ENCODE measurements around the gene CDK8. TPM values are rescaled to one million over a fixed set of nuclear protein-coding genes. Genes with fewer than 3 reads are reported as not detected.

Gene CDK8
- total RNA-seq, 6 experiments from 2014 or later = 15.1 to 19.3 (median 17.4) TPM

DNA sequence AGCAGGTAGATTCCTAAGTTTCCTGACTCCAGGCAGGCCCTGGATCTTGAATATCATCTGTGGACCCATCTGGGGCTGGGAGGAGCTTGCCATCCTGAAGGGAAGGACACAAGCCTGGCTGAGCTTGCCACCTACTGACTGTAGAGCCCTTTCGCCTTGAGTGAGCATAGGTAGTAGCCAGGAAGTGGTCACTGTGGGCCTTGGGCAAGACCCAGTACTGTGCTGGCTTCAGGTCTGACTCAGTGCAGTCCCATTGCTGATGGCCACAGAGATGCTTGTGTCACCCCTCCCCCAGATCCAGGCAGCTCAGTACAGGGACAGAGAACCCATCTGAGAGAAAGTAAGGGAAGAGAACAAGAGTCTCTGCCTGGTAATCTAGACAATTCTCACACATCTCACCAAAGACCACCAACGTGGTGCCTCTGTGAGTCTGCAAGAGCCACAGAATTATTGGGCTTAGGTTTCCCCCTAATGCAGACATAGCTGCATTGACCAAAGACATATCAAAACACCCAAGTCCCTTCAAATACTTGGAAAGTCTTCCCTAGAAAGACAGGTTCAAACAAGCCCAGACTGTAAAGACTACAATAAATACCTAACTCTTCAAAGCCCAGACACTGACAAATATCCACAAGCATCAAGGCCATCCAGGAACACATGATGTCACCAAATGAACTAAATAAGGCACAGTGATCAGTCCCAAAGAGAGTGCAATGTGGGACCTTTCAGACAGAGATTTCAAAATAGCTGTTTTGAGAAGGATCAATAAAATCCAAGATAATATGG, 195.3 kb downstream of the CDK8 start:
- DNase-seq = peak; percentile 69
- H3K27ac Mint-ChIP-seq = peak overlapping the region; percentile 54; the same call in 1 of the 2 replicates
- H3K9me3 Mint-ChIP-seq = no peaks in the 10 kb centered on the region
- H3K4me3 Mint-ChIP-seq = no peak overlapping the region
- TF ChIP-seq, protein P1, sequence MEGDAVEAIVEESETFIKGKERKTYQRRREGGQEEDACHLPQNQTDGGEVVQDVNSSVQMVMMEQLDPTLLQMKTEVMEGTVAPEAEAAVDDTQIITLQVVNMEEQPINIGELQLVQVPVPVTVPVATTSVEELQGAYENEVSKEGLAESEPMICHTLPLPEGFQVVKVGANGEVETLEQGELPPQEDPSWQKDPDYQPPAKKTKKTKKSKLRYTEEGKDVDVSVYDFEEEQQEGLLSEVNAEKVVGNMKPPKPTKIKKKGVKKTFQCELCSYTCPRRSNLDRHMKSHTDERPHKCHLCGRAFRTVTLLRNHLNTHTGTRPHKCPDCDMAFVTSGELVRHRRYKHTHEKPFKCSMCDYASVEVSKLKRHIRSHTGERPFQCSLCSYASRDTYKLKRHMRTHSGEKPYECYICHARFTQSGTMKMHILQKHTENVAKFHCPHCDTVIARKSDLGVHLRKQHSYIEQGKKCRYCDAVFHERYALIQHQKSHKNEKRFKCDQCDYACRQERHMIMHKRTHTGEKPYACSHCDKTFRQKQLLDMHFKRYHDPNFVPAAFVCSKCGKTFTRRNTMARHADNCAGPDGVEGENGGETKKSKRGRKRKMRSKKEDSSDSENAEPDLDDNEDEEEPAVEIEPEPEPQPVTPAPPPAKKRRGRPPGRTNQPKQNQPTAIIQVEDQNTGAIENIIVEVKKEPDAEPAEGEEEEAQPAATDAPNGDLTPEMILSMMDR (IDR thresholded peaks at IDR 0.05) = no peak; the same call in 1 of the 2 replicates
- H3K27me3 Mint-ChIP-seq (ENCODE audit: insufficient read depth) = no peaks in the 10 kb centered on the region
- H3K36me3 Mint-ChIP-seq (ENCODE audit: low read depth) = no peaks in the 10 kb centered on the region; the same call in 1 of the 2 replicates
- H3K4me1 Mint-ChIP-seq (ENCODE audit: low read depth) = peaks cover 24% of the 10 kb centered on the region

Other genes with a start within 250 kb of the CDK8 start
- gene SHISA2, start 202.1 kb upstream of the CDK8 start, total RNA-seq (2021; fragmentation: NEBNext Ultra II Directional; extraction: Animal tissue kit (Norgen Biotek cat#: 25700)) = not detected
- 10 to 100 TPM; 47.6 to 51.7 (median 48.5) TPM for gene RNF6, start 31.8 kb upstream of the CDK8 start, total RNA-seq (2021; fragmentation: NEBNext Ultra II Directional; extraction: Animal tissue kit (Norgen Biotek cat#: 25700))